WTC11 (cell line): ENCODE results near the gene ZDHHC17. TPM values are rescaled to one million over a fixed set of nuclear protein-coding genes. Genes with fewer than 3 reads are reported as not detected.
A peak's percentile ranks its signal among the peaks of the same experiment; 100 is the strongest.

Source experiments
- ATAC-seq: fragments of 200-7000 bp; cut with Tn5 transposase; 2 replicates; pipeline ENCODE4 v1.10.0; 2021; ENCODE audit warnings: mild to moderate bottlenecking, moderate library complexity
- CTCF ChIA-PET: fragments of 300-600 bp; sonication (Branson Sonifier 250); formaldehyde crosslinking; loops from one replicate; lab custom pipeline; 2021; ENCODE audit warnings: antibody characterized with exemption; lab: Charles Lee
- POLR2A ChIA-PET: fragments of 350-600 bp; sonication (Branson Sonifier 250); formaldehyde crosslinking; loops from one replicate; lab custom pipeline; 2021; ENCODE audit warnings: antibody characterized with exemption; lab: Charles Lee
- DNase-seq: peaks from one replicate; pipeline ENCODE4 v3.0.0; 2021; ENCODE audit warnings: low spot score
- H3K27ac Mint-ChIP-seq: 2 replicates; pipeline ENCODE4 v1.8.0; 2021; ENCODE audit warnings: mixed read lengths
- H3K27me3 Mint-ChIP-seq: 2 replicates; pipeline ENCODE4 v1.8.0; 2021; ENCODE audit warnings: low read depth, mild to moderate bottlenecking, moderate library complexity, mixed read lengths
- H3K36me3 Mint-ChIP-seq: 2 replicates; pipeline ENCODE4 v1.8.0; 2021; ENCODE audit warnings: mixed read lengths
- H3K4me1 Mint-ChIP-seq: 2 replicates; pipeline ENCODE4 v1.8.0; 2022; ENCODE audit warnings: mixed read lengths
- H3K4me3 Mint-ChIP-seq: 2 replicates; pipeline ENCODE4 v1.8.0; 2021; ENCODE audit warnings: mild to moderate bottlenecking, moderate library complexity, mixed read lengths
- H3K9me3 Mint-ChIP-seq: 2 replicates; pipeline ENCODE4 v1.8.0; 2021; ENCODE audit warnings: mixed read lengths
- HMGA2 ChIP-seq: fragments of 250-450 bp; sonication (Bioruptor Pico); IDR thresholded peaks from 2 replicates; pipeline ENCODE4 v1.4.0; 2021; ENCODE audit warnings: mild to moderate bottlenecking, moderate library complexity
- IRF1 ChIP-seq: sonication (generic); formaldehyde crosslinking; IDR thresholded peaks from 2 replicates; pipeline ENCODE4 v1.8.0; 2023; ENCODE audit warnings: missing genetic modification reagents
- IRF2 ChIP-seq: sonication (generic); formaldehyde crosslinking; IDR thresholded peaks from 2 replicates; pipeline ENCODE4 v1.8.0; 2022; ENCODE audit warnings: low read depth, missing genetic modification reagents, borderline replicate concordance
- KAT7 ChIP-seq: sonication (generic); formaldehyde crosslinking; IDR thresholded peaks from 2 replicates; pipeline ENCODE4 v1.8.1; 2023; ENCODE audit warnings: missing genetic modification reagents, mild to moderate bottlenecking, borderline replicate concordance
- PREB ChIP-seq: sonication (generic); formaldehyde crosslinking; IDR thresholded peaks from 2 replicates; pipeline ENCODE4 v1.8.1; 2022; ENCODE audit warnings: mild to moderate bottlenecking, missing genetic modification reagents, moderate library complexity, borderline replicate concordance
- RELA ChIP-seq: sonication (generic); formaldehyde crosslinking; IDR thresholded peaks from 2 replicates; pipeline ENCODE4 v1.8.1; 2022; ENCODE audit warnings: missing genetic modification reagents, mild to moderate bottlenecking, borderline replicate concordance
- ZNF219 ChIP-seq: sonication (generic); formaldehyde crosslinking; IDR thresholded peaks from 2 replicates; pipeline ENCODE4 v1.8.0; 2023; ENCODE audit warnings: missing genetic modification reagents, mild to moderate bottlenecking, borderline replicate concordance
- ZNF532 ChIP-seq: fragments of 250-450 bp; sonication (Bioruptor Pico); IDR thresholded peaks from 2 replicates; pipeline ENCODE4 v1.9.0; 2021; ENCODE audit warnings: mild to moderate bottlenecking, borderline replicate concordance
- ZSCAN18 ChIP-seq: fragments of 250-450 bp; sonication (Bioruptor Pico); IDR thresholded peaks from 2 replicates; pipeline ENCODE4 v2.1.2; 2022; ENCODE audit warnings: mild to moderate bottlenecking, moderate library complexity
- total RNA-seq: library from RNA; stranded (reverse); gene quantifications from 3 replicates; pipeline ENCODE4 v1.2.3, GENCODE V29; 2021
- TF ChIP-seq, protein P1 (sequence below): sonication (generic); formaldehyde crosslinking; IDR thresholded peaks from 2 replicates; pipeline ENCODE4 v1.8.0; 2022; ENCODE audit warnings: mild to moderate bottlenecking, missing genetic modification reagents
- TF ChIP-seq, protein P2 (sequence below): sonication (generic); formaldehyde crosslinking; IDR thresholded peaks from 2 replicates; pipeline ENCODE4 v1.8.0; 2023; ENCODE audit warnings: mild to moderate bottlenecking, missing genetic modification reagents
- TF ChIP-seq, protein P3 (sequence below): sonication (generic); formaldehyde crosslinking; IDR thresholded peaks from 2 replicates; pipeline ENCODE4 v1.8.1; 2023; ENCODE audit warnings: mild to moderate bottlenecking, missing genetic modification reagents, moderate library complexity
- TF ChIP-seq, protein P4 (sequence below): sonication (generic); formaldehyde crosslinking; IDR thresholded peaks from 2 replicates; pipeline ENCODE4 v1.8.1; 2023; ENCODE audit warnings: mild to moderate bottlenecking, missing genetic modification reagents
- TF ChIP-seq, protein P5 (sequence below): sonication (generic); formaldehyde crosslinking; IDR thresholded peaks from 2 replicates; pipeline ENCODE4 v1.8.1; 2023; ENCODE audit warnings: mild to moderate bottlenecking, missing genetic modification reagents, borderline replicate concordance

Gene ZDHHC17
- total RNA-seq, 1 experiment from 2014 or later = 30.7 TPM

DNA sequence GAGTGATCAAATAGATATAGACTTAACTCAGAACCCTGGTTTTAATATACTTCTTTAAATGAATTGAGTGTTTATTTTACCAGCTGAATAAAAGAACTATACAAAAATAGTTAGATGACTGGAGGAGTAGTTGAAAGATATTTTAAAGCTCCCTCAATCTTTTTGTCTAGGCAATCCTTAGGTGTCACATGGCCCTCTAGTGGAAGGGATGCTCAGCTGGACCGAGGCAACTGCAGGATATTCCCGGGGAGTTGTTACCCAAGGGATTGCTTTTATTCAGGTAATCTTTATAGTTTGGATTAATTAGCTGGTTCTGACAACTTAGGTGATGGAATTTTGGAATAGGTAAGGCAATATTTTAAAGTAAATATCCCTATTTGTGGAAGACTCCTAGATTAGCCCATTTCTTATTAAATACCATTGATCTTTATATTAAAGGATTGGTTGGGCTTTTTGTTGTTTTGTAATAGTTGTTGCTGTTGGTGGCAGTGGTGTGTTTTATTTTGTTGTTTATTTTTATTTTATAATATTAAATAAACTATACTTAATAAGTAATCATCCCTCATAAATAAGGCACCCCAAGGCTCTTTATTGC lies 57.1 kb downstream of the ZDHHC17 start:
- TF ChIP-seq IRF1 (CRISPR knock-in tag) (no peak), ZSCAN18 (CRISPR knock-in tag) (no peak), HMGA2 (no peak)
- TF ChIP-seq, protein P1, sequence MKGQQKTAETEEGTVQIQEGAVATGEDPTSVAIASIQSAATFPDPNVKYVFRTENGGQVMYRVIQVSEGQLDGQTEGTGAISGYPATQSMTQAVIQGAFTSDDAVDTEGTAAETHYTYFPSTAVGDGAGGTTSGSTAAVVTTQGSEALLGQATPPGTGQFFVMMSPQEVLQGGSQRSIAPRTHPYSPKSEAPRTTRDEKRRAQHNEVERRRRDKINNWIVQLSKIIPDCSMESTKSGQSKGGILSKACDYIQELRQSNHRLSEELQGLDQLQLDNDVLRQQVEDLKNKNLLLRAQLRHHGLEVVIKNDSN (CRISPR knock-in tag) = no peak
- TF ChIP-seq, protein P2, sequence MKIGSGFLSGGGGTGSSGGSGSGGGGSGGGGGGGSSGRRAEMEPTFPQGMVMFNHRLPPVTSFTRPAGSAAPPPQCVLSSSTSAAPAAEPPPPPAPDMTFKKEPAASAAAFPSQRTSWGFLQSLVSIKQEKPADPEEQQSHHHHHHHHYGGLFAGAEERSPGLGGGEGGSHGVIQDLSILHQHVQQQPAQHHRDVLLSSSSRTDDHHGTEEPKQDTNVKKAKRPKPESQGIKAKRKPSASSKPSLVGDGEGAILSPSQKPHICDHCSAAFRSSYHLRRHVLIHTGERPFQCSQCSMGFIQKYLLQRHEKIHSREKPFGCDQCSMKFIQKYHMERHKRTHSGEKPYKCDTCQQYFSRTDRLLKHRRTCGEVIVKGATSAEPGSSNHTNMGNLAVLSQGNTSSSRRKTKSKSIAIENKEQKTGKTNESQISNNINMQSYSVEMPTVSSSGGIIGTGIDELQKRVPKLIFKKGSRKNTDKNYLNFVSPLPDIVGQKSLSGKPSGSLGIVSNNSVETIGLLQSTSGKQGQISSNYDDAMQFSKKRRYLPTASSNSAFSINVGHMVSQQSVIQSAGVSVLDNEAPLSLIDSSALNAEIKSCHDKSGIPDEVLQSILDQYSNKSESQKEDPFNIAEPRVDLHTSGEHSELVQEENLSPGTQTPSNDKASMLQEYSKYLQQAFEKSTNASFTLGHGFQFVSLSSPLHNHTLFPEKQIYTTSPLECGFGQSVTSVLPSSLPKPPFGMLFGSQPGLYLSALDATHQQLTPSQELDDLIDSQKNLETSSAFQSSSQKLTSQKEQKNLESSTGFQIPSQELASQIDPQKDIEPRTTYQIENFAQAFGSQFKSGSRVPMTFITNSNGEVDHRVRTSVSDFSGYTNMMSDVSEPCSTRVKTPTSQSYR (CRISPR knock-in tag) = no peak
- TF ChIP-seq, protein P3, sequence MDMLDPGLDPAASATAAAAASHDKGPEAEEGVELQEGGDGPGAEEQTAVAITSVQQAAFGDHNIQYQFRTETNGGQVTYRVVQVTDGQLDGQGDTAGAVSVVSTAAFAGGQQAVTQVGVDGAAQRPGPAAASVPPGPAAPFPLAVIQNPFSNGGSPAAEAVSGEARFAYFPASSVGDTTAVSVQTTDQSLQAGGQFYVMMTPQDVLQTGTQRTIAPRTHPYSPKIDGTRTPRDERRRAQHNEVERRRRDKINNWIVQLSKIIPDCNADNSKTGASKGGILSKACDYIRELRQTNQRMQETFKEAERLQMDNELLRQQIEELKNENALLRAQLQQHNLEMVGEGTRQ (CRISPR knock-in tag) = peak; percentile 52; the same call in 1 of the 2 replicates
- TF ChIP-seq, protein P4, sequence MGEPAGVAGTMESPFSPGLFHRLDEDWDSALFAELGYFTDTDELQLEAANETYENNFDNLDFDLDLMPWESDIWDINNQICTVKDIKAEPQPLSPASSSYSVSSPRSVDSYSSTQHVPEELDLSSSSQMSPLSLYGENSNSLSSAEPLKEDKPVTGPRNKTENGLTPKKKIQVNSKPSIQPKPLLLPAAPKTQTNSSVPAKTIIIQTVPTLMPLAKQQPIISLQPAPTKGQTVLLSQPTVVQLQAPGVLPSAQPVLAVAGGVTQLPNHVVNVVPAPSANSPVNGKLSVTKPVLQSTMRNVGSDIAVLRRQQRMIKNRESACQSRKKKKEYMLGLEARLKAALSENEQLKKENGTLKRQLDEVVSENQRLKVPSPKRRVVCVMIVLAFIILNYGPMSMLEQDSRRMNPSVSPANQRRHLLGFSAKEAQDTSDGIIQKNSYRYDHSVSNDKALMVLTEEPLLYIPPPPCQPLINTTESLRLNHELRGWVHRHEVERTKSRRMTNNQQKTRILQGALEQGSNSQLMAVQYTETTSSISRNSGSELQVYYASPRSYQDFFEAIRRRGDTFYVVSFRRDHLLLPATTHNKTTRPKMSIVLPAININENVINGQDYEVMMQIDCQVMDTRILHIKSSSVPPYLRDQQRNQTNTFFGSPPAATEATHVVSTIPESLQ = no peak
- H3K4me3 Mint-ChIP-seq = no peak overlapping the region
- H3K36me3 Mint-ChIP-seq = no peaks in the 10 kb centered on the region
- H3K4me1 Mint-ChIP-seq = no peaks in the 10 kb centered on the region
- CTCF ChIA-PET = interaction anchor here (0.5 to 2.3 kb wide), 23 partner anchors 8 to 511 kb away, joined by 3 to 24 read pairs (median 4); partner anchors contain the start of gene ZDHHC17
- H3K27me3 Mint-ChIP-seq = no peaks in the 10 kb centered on the region
- no peaks in the 10 kb centered on the region for H3K9me3 Mint-ChIP-seq
- POLR2A ChIA-PET = interaction anchor here (0.6 kb wide), 1 partner anchor 201 kb away, joined by 3 read pairs; no protein-coding TSS in a partner anchor
- DNase-seq (peak; percentile 49), ATAC-seq (peak; percentile 62)
- no peak overlapping the region for H3K27ac Mint-ChIP-seq

DNA sequence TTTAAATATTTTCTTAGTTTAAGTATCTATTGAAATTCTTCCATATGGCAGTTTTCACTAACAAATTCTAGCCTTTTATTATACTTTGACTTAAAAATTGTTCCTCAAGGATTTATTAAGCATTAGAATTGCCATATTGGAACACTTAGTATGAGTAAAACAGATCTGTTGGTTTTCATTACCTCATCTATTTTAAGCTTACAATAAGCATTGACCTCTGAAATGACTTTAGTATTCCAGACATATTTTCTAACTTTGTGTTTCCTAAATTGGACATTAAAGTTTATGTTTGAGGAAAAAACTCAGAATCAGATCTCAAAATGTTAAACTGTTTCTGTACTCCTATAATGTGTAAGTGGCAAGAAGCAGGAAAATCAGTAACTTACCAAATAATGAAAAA lies 66.5 kb downstream of the ZDHHC17 start:
- Mint-ChIP-seq H3K4me1 (no peaks in the 10 kb centered on the region), H3K36me3 (peaks cover 46% of the 10 kb centered on the region), H3K27me3 (no peaks in the 10 kb centered on the region), H3K9me3 (peaks cover 14% of the 10 kb centered on the region), H3K4me3 (no peak overlapping the region), H3K27ac (no peak overlapping the region)
- POLR2A ChIA-PET = no interaction called here
- ATAC-seq (no peak), DNase-seq (no peak)
- CTCF ChIA-PET = no interaction called here
- TF ChIP-seq, protein P5, sequence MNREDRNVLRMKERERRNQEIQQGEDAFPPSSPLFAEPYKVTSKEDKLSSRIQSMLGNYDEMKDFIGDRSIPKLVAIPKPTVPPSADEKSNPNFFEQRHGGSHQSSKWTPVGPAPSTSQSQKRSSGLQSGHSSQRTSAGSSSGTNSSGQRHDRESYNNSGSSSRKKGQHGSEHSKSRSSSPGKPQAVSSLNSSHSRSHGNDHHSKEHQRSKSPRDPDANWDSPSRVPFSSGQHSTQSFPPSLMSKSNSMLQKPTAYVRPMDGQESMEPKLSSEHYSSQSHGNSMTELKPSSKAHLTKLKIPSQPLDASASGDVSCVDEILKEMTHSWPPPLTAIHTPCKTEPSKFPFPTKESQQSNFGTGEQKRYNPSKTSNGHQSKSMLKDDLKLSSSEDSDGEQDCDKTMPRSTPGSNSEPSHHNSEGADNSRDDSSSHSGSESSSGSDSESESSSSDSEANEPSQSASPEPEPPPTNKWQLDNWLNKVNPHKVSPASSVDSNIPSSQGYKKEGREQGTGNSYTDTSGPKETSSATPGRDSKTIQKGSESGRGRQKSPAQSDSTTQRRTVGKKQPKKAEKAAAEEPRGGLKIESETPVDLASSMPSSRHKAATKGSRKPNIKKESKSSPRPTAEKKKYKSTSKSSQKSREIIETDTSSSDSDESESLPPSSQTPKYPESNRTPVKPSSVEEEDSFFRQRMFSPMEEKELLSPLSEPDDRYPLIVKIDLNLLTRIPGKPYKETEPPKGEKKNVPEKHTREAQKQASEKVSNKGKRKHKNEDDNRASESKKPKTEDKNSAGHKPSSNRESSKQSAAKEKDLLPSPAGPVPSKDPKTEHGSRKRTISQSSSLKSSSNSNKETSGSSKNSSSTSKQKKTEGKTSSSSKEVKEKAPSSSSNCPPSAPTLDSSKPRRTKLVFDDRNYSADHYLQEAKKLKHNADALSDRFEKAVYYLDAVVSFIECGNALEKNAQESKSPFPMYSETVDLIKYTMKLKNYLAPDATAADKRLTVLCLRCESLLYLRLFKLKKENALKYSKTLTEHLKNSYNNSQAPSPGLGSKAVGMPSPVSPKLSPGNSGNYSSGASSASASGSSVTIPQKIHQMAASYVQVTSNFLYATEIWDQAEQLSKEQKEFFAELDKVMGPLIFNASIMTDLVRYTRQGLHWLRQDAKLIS (CRISPR knock-in tag) = no peak
- TF ChIP-seq ZNF532 (CRISPR knock-in tag) = no peak
- TF ChIP-seq PREB (CRISPR knock-in tag) = no peak
- no peak for TF ChIP-seq KAT7 (CRISPR knock-in tag)
- no peak for TF ChIP-seq RELA
- no peak for TF ChIP-seq IRF2 (CRISPR knock-in tag)
- TF ChIP-seq ZNF219 = no peak
